NB4 (cell line): ENCODE data around the gene ADK.

ENCODE experiments used
- POLR2A ChIP-seq: IDR thresholded peaks from 2 replicates; pipeline ENCODE4 v1.6.1; 2011; ENCODE audit warnings: mild to moderate bottlenecking; ENCODE audit not compliant: insufficient read length; ENCODE audit errors: extremely low read depth
- TF ChIP-seq, protein P1 (sequence below): IDR thresholded peaks from one replicate; pipeline ENCODE4 v1.5.1; 2012; ENCODE audit warnings: low read depth, low read length

GRCh38 chr10:74736029-74736428 lies 585.0 kb downstream of the ADK start:
- TF ChIP-seq, protein P1, sequence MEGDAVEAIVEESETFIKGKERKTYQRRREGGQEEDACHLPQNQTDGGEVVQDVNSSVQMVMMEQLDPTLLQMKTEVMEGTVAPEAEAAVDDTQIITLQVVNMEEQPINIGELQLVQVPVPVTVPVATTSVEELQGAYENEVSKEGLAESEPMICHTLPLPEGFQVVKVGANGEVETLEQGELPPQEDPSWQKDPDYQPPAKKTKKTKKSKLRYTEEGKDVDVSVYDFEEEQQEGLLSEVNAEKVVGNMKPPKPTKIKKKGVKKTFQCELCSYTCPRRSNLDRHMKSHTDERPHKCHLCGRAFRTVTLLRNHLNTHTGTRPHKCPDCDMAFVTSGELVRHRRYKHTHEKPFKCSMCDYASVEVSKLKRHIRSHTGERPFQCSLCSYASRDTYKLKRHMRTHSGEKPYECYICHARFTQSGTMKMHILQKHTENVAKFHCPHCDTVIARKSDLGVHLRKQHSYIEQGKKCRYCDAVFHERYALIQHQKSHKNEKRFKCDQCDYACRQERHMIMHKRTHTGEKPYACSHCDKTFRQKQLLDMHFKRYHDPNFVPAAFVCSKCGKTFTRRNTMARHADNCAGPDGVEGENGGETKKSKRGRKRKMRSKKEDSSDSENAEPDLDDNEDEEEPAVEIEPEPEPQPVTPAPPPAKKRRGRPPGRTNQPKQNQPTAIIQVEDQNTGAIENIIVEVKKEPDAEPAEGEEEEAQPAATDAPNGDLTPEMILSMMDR: no peak
- TF ChIP-seq POLR2A: no peak
